SJCRH30 (cell line): ENCODE data around the gene TTC24. TPM values are rescaled to one million over a fixed set of nuclear protein-coding genes. Genes with fewer than 3 reads are reported as not detected.

Source experiments
- DNase-seq, 2 experiments: peaks; one replicate each; pipeline ENCODE4 v3.0.0-alpha.2; 2015 to 2020
- H3K27ac ChIP-seq: fragments of 250-450 bp; sonication (Bioruptor Pico); 2 replicates; pipeline ENCODE4 v1.5.1; 2020; ENCODE audit warnings: mild to moderate bottlenecking, moderate library complexity
- H3K27me3 ChIP-seq: fragments of 250-450 bp; sonication (Bioruptor Pico); 2 replicates; pipeline ENCODE4 v1.5.1; 2020; ENCODE audit warnings: mild to moderate bottlenecking, moderate library complexity
- H3K36me3 ChIP-seq: fragments of 250-450 bp; sonication (Bioruptor Pico); 2 replicates; pipeline ENCODE4 v1.5.1; 2020; ENCODE audit warnings: mild to moderate bottlenecking, moderate library complexity
- H3K4me1 ChIP-seq: fragments of 250-450 bp; sonication (Bioruptor Pico); 2 replicates; pipeline ENCODE4 v1.5.1; 2020; ENCODE audit warnings: mild to moderate bottlenecking, moderate library complexity
- H3K4me3 ChIP-seq: fragments of 250-450 bp; sonication (Bioruptor Pico); 2 replicates; pipeline ENCODE4 v1.5.1; 2020; ENCODE audit warnings: mild to moderate bottlenecking, moderate library complexity
- H3K9me3 ChIP-seq: fragments of 250-450 bp; sonication (Bioruptor Pico); replicated peaks from 2 replicates; pipeline ENCODE4 v1.5.1; 2020; ENCODE audit warnings: mild to moderate bottlenecking, moderate library complexity
- total RNA-seq: library from RNA; depleted of rRNA; stranded (reverse); fragments of >200 nt; shearing (Covaris generic); gene quantifications from 2 replicates; pipeline ENCODE4 v1.2.3, GENCODE V29; 2014

Gene TTC24
- total RNA-seq, 1 experiment from 2014 or later: not detected

GRCh38 chr1:156589546-156589945 lies 10.0 kb downstream of the TTC24 start:
- Histone ChIP-seq H3K4me1 (peaks cover 4% of the 10 kb centered on the region; the same call in 1 of the 2 replicates), H3K36me3 (peaks cover 4% of the 10 kb centered on the region), H3K4me3 (no peak overlapping the region), H3K27me3 (no peaks in the 10 kb centered on the region), H3K9me3 (no peaks in the 10 kb centered on the region), H3K27ac (no peak overlapping the region)
- no peak for DNase-seq

- peaks cover 4% of the 10 kb centered on the region for H3K36me3 ChIP-seq
- H3K4me3 ChIP-seq: peak overlapping the region; percentile 68
- no peak overlapping the region for H3K27ac ChIP-seq
- no peak for DNase-seq
- H3K9me3 ChIP-seq: no peaks in the 10 kb centered on the region
- no peaks in the 10 kb centered on the region for H3K27me3 ChIP-seq
- peaks cover 4% of the 10 kb centered on the region; the same call in 1 of the 2 replicates for H3K4me1 ChIP-seq
These were observed 11.0 kb downstream of the TTC24 start for GRCh38 chr1:156590326-156591180.

- Histone ChIP-seq H3K4me3 (peak overlapping the region; percentile 68), H3K36me3 (peaks cover 7% of the 10 kb centered on the region), H3K9me3 (no peaks in the 10 kb centered on the region), H3K27me3 (no peaks in the 10 kb centered on the region), H3K27ac (no peak overlapping the region; the same call in 1 of the 2 replicates), H3K4me1 (peaks cover 4% of the 10 kb centered on the region; the same call in 1 of the 2 replicates)
- DNase-seq: no peak
These were observed 11.6 kb downstream of the TTC24 start for GRCh38 chr1:156591181-156591431.

GRCh38 chr1:156591432-156592157 lies 12.1 kb downstream of the TTC24 start, which contains the start of gene NAXE:
NAXE (plus strand) TSS chr1:156591776; CDS start chr1:156591805, 29 bp downstream.
- peak; percentile 68 to 77 for DNase-seq
- no peaks in the 10 kb centered on the region for H3K27me3 ChIP-seq
- no peaks in the 10 kb centered on the region for H3K9me3 ChIP-seq
- H3K27ac ChIP-seq: no peak within 1 kb of the TSS; the same call in 1 of the 2 replicates
- peaks cover 12% of the 10 kb centered on the region for H3K36me3 ChIP-seq
- peaks cover 4% of the 10 kb centered on the region; the same call in 1 of the 2 replicates for H3K4me1 ChIP-seq
- H3K4me3 ChIP-seq: peak within 1 kb of the TSS; percentile 68

GRCh38 chr1:156592158-156592909 lies 12.8 kb downstream of the TTC24 start:
- H3K4me1 ChIP-seq: peaks cover 4% of the 10 kb centered on the region; the same call in 1 of the 2 replicates
- no peaks in the 10 kb centered on the region for H3K9me3 ChIP-seq
- H3K36me3 ChIP-seq: peaks cover 16% of the 10 kb centered on the region
- H3K27ac ChIP-seq: no peak overlapping the region; the same call in 1 of the 2 replicates
- DNase-seq: no peak
- no peaks in the 10 kb centered on the region for H3K27me3 ChIP-seq
- peak overlapping the region; percentile 68 for H3K4me3 ChIP-seq

GRCh38 chr1:156592910-156593660 lies 13.6 kb downstream of the TTC24 start:
- DNase-seq: peak; percentile 13 to 39
- no peak overlapping the region for H3K27ac ChIP-seq
- no peak overlapping the region for H3K4me3 ChIP-seq
- no peaks in the 10 kb centered on the region for H3K9me3 ChIP-seq
- no peaks in the 10 kb centered on the region for H3K27me3 ChIP-seq
- peaks cover 24% of the 10 kb centered on the region for H3K36me3 ChIP-seq
- H3K4me1 ChIP-seq: peaks cover 4% of the 10 kb centered on the region; the same call in 1 of the 2 replicates

GRCh38 chr1:156593661-156593989 lies 14.1 kb downstream of the TTC24 start:
- Histone ChIP-seq H3K36me3 (peaks cover 27% of the 10 kb centered on the region), H3K9me3 (no peaks in the 10 kb centered on the region), H3K4me3 (no peak overlapping the region), H3K4me1 (peaks cover 4% of the 10 kb centered on the region; the same call in 1 of the 2 replicates), H3K27me3 (no peaks in the 10 kb centered on the region), H3K27ac (no peak overlapping the region)
- no peak for DNase-seq

- Histone ChIP-seq H3K4me3 (no peak overlapping the region), H3K4me1 (peaks cover 4% of the 10 kb centered on the region; the same call in 1 of the 2 replicates), H3K36me3 (peaks cover 29% of the 10 kb centered on the region), H3K27me3 (no peaks in the 10 kb centered on the region), H3K27ac (no peak overlapping the region), H3K9me3 (no peaks in the 10 kb centered on the region)
- no peak for DNase-seq
These were observed 14.7 kb downstream of the TTC24 start for GRCh38 chr1:156594190-156594589.

GRCh38 chr1:156595016-156595415 lies 15.5 kb downstream of the TTC24 start:
- Histone ChIP-seq H3K4me3 (no peak overlapping the region), H3K36me3 (peaks cover 29% of the 10 kb centered on the region), H3K27me3 (no peaks in the 10 kb centered on the region), H3K4me1 (peaks cover 4% of the 10 kb centered on the region; the same call in 1 of the 2 replicates), H3K27ac (no peak overlapping the region), H3K9me3 (no peaks in the 10 kb centered on the region)
- no peak for DNase-seq

- DNase-seq: no peak
- Histone ChIP-seq H3K4me1 (peaks cover 4% of the 10 kb centered on the region; the same call in 1 of the 2 replicates), H3K27ac (no peak overlapping the region), H3K27me3 (no peaks in the 10 kb centered on the region), H3K36me3 (peaks cover 29% of the 10 kb centered on the region), H3K9me3 (no peaks in the 10 kb centered on the region), H3K4me3 (no peak overlapping the region)
These were observed 16.9 kb downstream of the TTC24 start for GRCh38 chr1:156596426-156596825.

- Histone ChIP-seq H3K27ac (no peak overlapping the region), H3K36me3 (peaks cover 25% of the 10 kb centered on the region), H3K27me3 (no peaks in the 10 kb centered on the region), H3K9me3 (no peaks in the 10 kb centered on the region), H3K4me3 (no peak overlapping the region), H3K4me1 (no peaks in the 10 kb centered on the region; the same call in 1 of the 2 replicates)
- no peak for DNase-seq
These were observed 18.6 kb downstream of the TTC24 start for GRCh38 chr1:156598125-156598524.

- Histone ChIP-seq H3K4me3 (no peak overlapping the region), H3K36me3 (peaks cover 25% of the 10 kb centered on the region), H3K27ac (no peak overlapping the region), H3K4me1 (no peaks in the 10 kb centered on the region; the same call in 1 of the 2 replicates), H3K27me3 (no peaks in the 10 kb centered on the region), H3K9me3 (no peaks in the 10 kb centered on the region)
- no peak for DNase-seq
These were observed 19.4 kb downstream of the TTC24 start for GRCh38 chr1:156598731-156599432.

GRCh38 chr1:156599811-156600210 lies 20.3 kb downstream of the TTC24 start:
- H3K27me3 ChIP-seq: no peaks in the 10 kb centered on the region
- H3K9me3 ChIP-seq: no peaks in the 10 kb centered on the region
- DNase-seq: no peak

More at GRCh38 chr1:156599811-156600210, 20.3 kb downstream of the TTC24 start:
- Histone ChIP-seq H3K4me3 (no peak overlapping the region), H3K4me1 (no peaks in the 10 kb centered on the region; the same call in 1 of the 2 replicates), H3K36me3 (peaks cover 25% of the 10 kb centered on the region; the same call in 1 of the 2 replicates), H3K27ac (no peak overlapping the region)
